DOHH2 (cell line): ENCODE results near the gene COL23A1.

ENCODE experiments used
- EZH2phosphoT487 ChIP-seq: fragments of 200-600 bp; sonication (generic); IDR thresholded peaks from 2 replicates; pipeline ENCODE4 v1.6.1; 2017; ENCODE audit warnings: borderline replicate concordance, mild to moderate bottlenecking, antibody characterized with exemption, low read length, moderate library complexity, mixed read lengths
- TF ChIP-seq, protein P1 (sequence below): fragments of 200-600 bp; sonication (generic); IDR thresholded peaks from one replicate; pipeline ENCODE4 v1.5.1; 2014; ENCODE audit warnings: antibody characterized with exemption, mild to moderate bottlenecking, low read depth, low read length; ENCODE audit not compliant: poor library complexity, severe bottlenecking

DNA sequence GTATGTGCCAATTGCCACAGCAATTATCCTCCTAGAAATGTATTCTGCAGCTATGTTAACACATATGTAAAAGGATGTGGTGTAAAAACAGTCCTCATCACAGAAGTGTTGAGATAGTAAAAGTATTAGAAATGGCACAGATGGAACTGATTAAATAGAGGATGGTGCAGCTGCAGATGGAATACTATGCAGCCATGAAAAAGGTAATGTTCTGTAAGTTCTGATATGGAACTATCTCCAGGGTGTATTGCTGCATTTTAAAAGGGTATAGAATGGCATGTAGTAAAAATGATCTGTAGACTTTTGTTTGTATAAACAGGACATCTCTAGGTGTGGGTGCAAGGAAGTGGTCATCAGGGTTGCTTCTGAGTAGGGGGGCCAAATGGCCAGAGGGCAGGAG lies 294.6 kb downstream of the COL23A1 start:
- TF ChIP-seq, protein P1, sequence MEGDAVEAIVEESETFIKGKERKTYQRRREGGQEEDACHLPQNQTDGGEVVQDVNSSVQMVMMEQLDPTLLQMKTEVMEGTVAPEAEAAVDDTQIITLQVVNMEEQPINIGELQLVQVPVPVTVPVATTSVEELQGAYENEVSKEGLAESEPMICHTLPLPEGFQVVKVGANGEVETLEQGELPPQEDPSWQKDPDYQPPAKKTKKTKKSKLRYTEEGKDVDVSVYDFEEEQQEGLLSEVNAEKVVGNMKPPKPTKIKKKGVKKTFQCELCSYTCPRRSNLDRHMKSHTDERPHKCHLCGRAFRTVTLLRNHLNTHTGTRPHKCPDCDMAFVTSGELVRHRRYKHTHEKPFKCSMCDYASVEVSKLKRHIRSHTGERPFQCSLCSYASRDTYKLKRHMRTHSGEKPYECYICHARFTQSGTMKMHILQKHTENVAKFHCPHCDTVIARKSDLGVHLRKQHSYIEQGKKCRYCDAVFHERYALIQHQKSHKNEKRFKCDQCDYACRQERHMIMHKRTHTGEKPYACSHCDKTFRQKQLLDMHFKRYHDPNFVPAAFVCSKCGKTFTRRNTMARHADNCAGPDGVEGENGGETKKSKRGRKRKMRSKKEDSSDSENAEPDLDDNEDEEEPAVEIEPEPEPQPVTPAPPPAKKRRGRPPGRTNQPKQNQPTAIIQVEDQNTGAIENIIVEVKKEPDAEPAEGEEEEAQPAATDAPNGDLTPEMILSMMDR = no peak
- no peak for TF ChIP-seq EZH2phosphoT487
